ENCODE data around the gene ATP6V0D1.

ATP6V0D1 gene

DNA sequence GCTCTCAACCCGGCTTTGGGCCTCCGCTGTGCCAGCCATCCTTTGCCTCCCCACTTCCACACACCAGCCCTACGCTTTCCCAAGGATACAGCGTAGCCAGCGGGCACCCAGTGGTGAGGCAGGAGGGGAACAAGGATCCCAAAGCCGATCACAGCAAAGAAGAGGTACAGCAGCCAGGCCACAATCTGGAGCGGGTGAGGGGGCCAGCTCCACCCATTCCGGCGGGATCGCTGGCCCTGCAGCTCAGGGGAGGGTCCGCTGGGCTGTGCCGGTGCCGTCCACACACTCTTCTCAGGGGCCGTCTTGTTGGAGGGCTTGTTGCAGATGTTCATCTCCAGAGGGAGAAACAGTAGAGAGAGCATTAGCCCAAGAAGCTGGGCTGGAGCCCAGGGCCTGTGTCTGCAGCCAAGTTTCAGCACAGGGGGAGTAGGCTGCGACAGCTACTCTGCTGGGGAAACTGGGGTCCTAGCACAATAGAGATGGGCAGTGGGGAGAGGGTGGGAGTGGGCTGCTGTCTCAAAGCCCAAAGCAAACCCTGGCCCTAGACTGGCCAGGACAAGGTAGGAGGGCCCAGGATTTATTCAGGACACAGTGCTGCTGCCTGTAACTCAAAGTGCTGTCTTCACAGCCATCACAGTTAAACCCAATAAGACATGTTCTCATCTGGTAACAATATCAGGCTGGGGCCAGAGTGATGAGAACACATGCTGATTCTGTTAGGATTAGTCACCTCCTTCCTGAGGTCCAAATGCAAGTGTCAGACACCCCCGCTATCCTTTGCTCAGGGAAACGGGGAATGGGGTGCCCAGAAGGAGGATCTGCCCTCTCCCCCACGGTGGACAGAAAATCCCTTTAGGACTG lies 74.6 kb downstream of the ATP6V0D1 start:
- DNase-seq (ENCODE audit: low spot score) = peak; percentile 49

DNA sequence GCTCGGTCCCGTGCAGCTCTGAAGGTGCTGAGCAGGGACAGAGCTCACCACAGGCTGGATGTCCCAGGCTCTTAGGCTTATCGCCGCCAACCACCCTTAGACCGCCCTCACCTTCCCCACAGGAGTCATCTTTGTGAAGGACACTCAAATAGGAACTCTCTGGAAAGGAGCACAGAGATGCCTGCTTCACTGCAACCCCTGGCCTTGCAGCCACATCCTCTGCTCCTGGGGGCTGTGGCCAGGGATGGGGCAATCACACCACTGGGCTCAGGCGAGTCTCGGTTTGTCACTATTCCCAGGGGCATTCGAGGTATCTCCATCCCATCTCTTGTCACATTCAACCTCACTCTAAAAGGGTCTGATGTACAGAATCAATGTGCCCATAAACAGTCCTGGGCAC lies 75.6 kb downstream of the ATP6V0D1 start:
- no peak for DNase-seq (ENCODE audit: low spot score)

- DNase-seq (ENCODE audit: low spot score) = no peak
Observed at GRCh38 chr16:67404740-67405226, 76.2 kb downstream of the ATP6V0D1 start.

DNA sequence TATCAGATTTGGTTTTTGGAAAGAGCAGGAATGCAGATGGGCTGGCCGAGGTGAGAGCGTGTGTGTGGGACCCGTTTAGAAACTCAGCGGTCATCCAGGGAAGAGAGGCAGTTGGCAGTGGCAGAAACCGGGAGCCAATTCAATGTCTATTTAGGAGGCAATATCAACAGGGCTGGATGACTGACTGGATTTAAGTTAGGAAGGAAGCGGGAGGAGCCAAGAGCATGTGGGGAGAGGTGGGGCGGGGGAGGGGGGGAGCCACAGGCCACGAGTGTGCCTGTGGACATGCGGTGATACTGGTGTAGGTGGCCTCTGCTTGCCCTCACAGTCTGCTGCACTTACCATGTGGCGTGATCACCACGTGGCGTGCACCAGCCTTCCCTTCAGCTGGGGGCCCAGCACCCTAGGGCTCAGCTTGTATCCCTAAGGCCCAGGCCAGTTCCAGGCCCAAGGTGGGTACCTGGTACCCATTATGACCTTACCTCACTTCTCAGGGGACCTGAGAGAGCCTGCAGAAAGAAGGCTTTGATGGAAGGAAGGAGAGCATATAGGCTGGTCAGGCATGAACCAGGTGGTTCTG lies 76.9 kb downstream of the ATP6V0D1 start:
- DNase-seq (ENCODE audit: low spot score) = no peak

DNA sequence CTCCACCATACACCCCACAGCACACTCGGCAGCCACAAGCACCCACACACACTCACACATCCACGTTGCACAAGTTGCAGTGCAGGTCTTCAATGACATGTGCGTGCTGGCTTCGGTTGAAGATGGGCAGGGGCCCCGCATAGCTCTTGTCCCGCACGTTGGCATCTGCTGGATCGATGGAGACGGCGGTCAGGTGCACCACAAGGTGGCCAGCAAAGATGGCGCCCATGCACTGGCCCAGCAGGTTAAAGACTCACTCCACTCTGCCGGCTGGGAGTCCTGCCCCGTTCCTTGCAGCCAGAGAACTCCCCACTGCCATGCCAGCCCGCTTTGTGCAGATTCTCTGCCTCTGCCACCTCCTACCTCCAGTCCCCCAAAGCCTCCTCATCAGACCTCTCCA lies 80.1 kb downstream of the ATP6V0D1 start:
- DNase-seq (ENCODE audit: low spot score) = no peak

GRCh38 chr16:67399749-67400704 lies 80.9 kb downstream of the ATP6V0D1 start:
- DNase-seq (ENCODE audit: low spot score) = no peak

DNA sequence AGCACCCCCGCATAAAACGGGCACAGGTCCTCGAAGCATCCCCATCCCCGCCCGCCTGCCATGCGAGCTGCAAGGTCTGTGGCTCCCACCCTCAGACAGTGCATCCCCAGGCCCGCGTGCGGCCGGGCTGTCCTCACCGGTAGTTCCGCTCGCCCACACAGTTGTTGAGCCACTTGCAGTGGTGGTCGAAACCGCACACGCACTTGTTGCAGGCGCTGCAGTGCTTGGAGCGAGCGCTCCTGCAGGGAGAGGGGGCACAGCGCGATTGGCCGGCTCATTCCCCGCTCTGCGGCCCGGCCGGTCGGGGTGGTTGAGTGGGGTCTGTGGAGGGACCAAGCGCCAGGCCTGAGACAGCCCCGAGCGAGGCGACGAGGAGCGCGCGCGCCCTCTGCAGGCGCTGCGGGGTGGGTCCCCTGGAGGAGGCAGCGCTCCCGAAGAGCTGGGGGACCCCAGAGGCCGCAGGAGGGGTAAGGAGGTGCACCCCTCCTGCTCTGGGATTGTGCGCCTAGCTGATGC lies 81.7 kb downstream of the ATP6V0D1 start:
- peak; percentile 57 for DNase-seq (ENCODE audit: low spot score)

- DNase-seq (ENCODE audit: low spot score) = no peak
Observed at GRCh38 chr16:67398546-67399217, 82.3 kb downstream of the ATP6V0D1 start.

- DNase-seq (ENCODE audit: low spot score) = no peak
Observed at GRCh38 chr16:67397812-67398545, 83.0 kb downstream of the ATP6V0D1 start.

DNA sequence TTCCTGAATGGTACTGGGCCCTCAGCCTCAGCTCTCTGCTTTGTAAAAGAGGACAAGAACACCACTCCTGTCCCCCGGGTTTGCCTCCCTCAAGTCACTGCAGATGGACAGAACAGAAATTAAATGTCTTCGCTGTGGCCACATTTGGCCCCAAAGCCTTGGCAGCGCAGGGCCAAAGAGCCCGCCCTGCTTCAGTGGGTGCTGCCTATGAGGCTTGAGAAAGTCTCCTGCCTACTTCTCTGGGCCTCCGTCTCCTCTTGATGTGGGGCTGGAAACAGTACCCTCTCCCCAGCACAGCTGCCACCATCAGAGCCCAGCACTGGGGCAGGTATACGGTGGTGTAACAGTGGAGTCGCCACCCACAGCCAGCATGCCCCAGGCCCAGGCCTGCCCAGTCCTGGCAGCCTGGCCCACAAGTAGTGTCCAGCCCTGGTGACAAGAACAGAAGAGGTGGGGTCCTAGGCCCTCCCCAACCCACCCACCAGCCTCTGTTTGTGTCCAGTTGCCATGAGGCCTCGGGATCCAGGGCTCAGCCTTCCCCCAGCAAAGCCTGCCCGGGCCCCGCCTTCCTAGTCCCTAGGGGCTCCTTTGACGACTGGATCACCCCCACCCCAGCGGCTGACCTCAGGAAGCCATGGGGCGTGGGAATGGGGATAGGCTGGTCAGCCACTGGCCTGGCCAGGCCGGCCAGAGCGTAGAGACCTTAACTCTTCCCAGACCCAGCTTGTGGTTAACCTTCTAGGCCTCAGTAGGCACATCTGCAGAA lies 83.7 kb downstream of the ATP6V0D1 start:
- no peak for DNase-seq (ENCODE audit: low spot score)

GRCh38 chr16:67396159-67397035 lies 84.6 kb downstream of the ATP6V0D1 start:
- peak; percentile 69 for DNase-seq (ENCODE audit: low spot score)

DNA sequence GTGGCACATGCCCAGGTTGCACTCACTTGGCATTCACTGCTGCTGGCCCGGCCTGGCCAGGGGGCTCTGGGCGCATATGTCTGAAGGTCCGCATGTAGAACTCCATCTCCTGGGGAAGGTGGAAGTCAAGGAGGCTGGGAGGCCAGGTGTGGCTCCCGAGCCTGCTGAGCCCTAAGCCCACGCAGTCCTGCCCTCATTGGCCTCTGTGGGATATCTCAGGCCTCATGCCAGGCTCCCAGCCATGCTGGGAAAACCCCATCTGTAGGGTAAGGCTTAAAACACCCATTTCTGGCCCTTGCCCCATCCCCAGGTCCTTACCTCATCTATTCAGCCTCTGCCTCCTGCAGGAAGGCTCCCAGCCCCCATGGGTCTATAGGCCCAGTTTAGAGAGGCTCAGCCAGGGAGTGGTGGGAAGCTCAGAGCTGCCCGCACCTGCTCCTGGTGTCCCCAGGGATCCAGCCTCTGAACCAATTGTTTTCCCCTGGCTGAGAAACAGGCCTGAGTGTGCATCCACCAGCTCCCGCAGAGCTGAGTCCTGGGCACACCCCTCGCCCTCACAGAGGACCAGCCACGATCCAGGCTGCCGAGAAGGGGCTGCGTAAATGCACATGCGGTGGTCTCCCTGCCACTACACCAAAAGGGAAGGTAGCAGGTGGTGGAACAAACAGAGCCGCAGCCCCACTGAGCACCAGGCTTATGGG lies 85.3 kb downstream of the ATP6V0D1 start:
- no peak for DNase-seq (ENCODE audit: low spot score)

DNA sequence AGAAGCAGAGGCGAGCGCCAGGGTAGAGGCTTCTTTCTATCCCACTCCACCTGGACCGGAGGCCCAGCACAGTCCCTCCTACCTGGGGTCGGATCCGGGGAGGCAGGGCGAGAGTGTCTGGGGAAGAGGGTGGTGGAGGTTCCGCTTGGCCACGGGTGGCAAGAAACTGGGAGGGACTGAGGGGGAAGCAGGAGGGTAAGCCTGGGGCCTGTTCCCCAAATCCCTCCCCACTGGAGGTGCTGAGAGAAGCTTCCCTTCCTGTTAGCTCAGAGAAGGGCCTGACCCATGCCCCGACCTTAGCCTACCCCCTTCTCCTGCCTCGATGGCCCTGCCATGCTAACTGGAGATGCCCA lies 85.9 kb downstream of the ATP6V0D1 start:
- no peak for DNase-seq (ENCODE audit: low spot score)

DNA sequence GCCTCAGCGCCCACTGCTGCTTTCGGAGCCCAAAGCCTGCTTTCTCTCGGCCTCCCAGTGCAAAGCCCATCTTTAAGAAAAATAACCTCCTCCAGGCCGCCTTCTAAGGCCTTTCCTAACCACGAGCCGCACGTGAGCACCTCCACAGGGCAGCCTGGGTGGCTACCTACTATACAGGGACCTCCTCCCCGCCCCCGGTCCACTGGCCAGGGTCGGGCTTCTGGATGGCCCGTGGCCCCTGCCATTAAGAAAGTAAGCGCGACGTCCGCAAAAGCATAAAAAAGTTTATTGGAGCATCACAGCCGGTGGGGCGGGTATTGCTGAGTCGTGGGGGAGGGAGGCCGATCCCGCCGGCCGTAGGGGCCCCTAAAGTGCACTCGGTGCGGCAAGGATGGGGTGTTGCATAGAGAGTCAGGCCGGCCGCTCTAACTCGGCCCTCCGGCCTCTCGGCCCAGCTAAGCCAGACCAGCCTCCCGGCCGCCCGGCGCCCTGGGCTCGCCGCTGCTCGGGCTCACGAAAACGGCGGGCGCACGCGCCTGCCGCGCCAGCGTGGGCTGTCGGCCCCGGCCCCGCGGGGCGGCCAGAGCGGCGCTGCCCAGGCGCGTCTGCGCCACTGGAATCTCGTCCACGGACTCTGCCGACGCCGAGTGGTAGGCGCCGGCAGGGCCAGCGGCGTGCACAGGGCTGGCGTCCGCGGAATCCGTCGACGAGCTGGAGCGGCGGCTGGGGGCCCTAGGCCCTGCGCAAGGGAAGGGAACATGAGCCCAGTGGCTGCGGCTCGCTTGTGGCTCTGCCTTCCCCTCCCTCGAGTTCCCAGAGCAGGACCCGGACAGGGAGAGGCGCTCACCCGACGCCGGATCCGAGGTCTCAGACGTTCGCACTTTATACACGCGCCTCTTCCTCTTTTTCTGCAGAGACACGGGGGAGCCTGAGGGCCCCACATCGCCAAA lies 86.5 kb downstream of the ATP6V0D1 start:
- DNase-seq (ENCODE audit: low spot score) = no peak

DNA sequence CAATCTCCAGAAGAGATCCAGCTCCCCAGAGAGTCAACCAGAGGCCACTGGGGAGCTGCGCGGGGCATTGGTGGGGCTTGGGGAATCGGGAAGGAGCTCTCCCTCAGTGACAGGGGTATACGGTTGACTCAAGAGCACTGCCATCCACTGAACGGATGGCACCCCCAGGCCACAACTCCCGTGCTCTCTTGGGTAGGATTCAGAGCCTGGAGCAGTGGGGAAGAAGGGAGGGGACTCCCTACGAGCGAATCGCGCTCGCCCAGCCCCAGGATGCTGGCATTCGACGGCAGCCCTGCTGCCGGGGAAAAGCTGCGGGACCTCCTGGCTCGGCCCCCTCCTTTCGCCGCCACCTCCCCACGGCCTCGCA lies 87.2 kb downstream of the ATP6V0D1 start:
- DNase-seq (ENCODE audit: low spot score) = no peak

GRCh38 chr16:67393111-67393787 lies 87.7 kb downstream of the ATP6V0D1 start, which contains the start of gene TPPP3:
TSS of gene TPPP3 (minus strand) at chr16:67393498. CDS start at chr16:67391111, 2,387 bp downstream.
- peak; percentile 87 for DNase-seq (ENCODE audit: low spot score)
